NCI-H1694 (cell line): Measurements from ENCODE around the gene NDST4.

Source experiments
- DNase-seq: peaks from one replicate; lab custom pipeline; 2025; lab: John Stamatoyannopoulos, UW

NDST4 gene

GRCh38 chr4:114791976-114792375 lies 321.4 kb downstream of the NDST4 start:
- DNase-seq, result no peak

GRCh38 chr4:114785570-114785969 lies 327.9 kb downstream of the NDST4 start:
- no peak for DNase-seq

DNA sequence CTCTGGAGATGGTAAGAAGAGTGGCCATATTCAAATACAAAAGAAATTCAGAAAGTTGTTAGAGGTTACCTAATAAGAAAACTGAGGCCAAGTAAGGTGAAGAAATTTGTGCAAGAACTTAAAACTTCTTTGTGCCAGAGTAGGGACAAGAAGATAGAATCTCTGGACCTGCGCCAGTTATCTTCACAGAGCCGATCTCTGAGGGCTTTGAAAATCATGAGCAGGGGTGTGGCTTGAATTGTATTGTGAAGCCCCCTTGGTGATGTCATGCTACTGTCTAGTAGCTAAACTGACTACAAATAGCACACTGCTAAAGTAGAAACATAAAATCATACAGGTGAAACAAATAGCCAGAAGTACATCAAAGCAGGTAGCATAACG lies 330.2 kb downstream of the NDST4 start:
- no peak for DNase-seq

DNA sequence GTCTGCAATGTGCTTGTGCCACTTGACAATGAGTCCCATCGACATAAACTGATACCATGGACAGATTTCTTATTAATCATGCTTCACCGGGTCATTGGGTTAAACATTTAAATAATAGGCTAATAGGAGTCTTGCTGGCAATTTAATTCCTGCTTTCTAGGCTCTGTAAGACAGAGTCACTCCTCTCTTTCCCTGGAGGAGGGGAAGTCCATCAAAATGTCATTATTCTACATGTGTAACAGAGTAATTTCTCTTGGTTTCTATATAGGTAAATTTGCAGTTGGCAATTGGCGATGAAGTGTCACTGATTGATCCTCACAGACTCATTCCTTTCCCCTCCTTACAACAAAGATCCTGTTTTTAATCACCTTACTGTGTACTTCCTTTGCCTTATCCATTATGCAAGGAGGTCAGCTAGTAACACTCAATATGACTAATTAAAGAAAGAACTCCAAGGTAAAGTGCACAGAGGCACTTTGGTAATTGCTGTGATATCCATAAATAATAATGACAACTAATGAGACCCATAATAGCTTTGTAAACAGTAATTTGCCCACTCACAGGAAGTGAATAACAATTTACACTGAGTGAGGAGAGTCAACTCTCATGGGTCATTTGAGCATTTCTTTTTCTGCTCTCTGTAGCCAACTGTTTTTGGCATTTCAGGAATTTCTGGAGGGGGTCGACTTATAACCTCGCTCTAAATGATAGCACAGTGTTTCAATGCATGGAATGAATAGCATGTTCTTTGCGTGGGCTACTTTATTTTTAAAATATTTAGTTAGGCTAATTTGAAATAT lies 330.8 kb downstream of the NDST4 start:
- no peak for DNase-seq

DNA sequence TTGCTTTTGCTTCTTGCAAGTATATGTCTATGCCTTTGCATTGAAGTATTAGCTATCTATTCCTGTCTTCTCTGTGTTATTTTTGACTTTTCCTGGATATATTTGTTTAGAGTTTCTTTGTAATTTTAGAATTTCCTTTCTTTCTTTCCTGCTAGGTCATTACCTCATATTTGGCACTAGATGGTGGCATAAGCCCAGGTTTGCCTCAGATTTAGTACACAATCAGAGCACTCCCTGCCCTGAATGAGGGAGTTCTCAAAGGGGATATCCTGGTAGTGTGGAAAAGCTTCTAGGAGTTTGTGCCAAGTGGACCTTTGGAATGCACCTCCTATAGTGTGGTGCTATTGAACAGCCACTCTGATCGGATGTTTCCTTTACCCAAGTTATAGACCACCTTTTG lies 333.2 kb downstream of the NDST4 start:
- DNase-seq, result no peak
